Erythroblast (primary cell): Measurements from ENCODE around the gene MRE11.

Experiments used
- GATA1 ChIP-seq: IDR thresholded peaks from 2 replicates; pipeline ENCODE4 v1.6.1; 2011; ENCODE audit warnings: low read depth, mild to moderate bottlenecking, control low read depth, low read length, moderate library complexity
- POLR2A ChIP-seq: IDR thresholded peaks from 2 replicates; pipeline ENCODE4 v1.6.1; 2011; ENCODE audit warnings: mild to moderate bottlenecking, low read length

- TF ChIP-seq POLR2A (no peak), GATA1 (no peak)
Measured at GRCh38 chr11:94486068-94486467, 7.6 kb downstream of the MRE11 start.
